OCI-LY1 (cell line): Measurements from ENCODE around the gene COL19A1.

Source experiments
- H2AFZ ChIP-seq: fragments of 200-600 bp; sonication (generic), shearing (Covaris generic); 2 replicates; pipeline ENCODE4 v1.6.0; 2014; ENCODE audit warnings: antibody characterized with exemption, mild to moderate bottlenecking, low read length
- H3F3A ChIP-seq: fragments of 200-600 bp; sonication (generic), shearing (Covaris generic); 2 replicates; pipeline ENCODE4 v1.6.0; 2014; ENCODE audit warnings: mild to moderate bottlenecking, antibody characterized with exemption, low read length, moderate library complexity; ENCODE audit not compliant: insufficient read depth
- H3K27ac ChIP-seq: fragments of 200-600 bp; sonication (generic); 2 replicates; pipeline ENCODE4 v1.5.1; 2014; ENCODE audit warnings: low read length, mixed run types, mild to moderate bottlenecking, low read depth; ENCODE audit not compliant: poor library complexity, severe bottlenecking
- H3K27me3 ChIP-seq: fragments of 200-600 bp; sonication (generic); 2 replicates; pipeline ENCODE4 v1.6.0; 2014; ENCODE audit warnings: antibody characterized with exemption, mild to moderate bottlenecking, low read length, moderate library complexity; ENCODE audit not compliant: insufficient read depth
- H3K36me3 ChIP-seq: fragments of 200-600 bp; sonication (generic); 2 replicates; pipeline ENCODE4 v1.6.1; 2014; ENCODE audit warnings: mild to moderate bottlenecking, antibody characterized with exemption, low read length, moderate library complexity, mixed read lengths; ENCODE audit not compliant: insufficient read depth
- H3K4me1 ChIP-seq: fragments of 200-600 bp; sonication (generic); 2 replicates; pipeline ENCODE4 v1.5.1; 2014; ENCODE audit warnings: mild to moderate bottlenecking, low read length, moderate library complexity; ENCODE audit not compliant: insufficient read depth, severe bottlenecking
- H3K4me2 ChIP-seq: fragments of 200-600 bp; sonication (generic), shearing (Covaris generic); 2 replicates; pipeline ENCODE4 v1.6.1; 2014; ENCODE audit warnings: low read length
- H3K4me3 ChIP-seq: fragments of 200-600 bp; sonication (generic); 2 replicates; pipeline ENCODE4 v1.5.1; 2014; ENCODE audit warnings: low read length, low read depth, mild to moderate bottlenecking, mixed read lengths; ENCODE audit not compliant: poor library complexity, severe bottlenecking
- H3K79me2 ChIP-seq: fragments of 200-600 bp; shearing (Covaris generic); 2 replicates; pipeline ENCODE4 v1.6.1; 2016; ENCODE audit warnings: mixed run types, low read length, mixed read lengths; ENCODE audit not compliant: insufficient read depth
- H3K9ac ChIP-seq: fragments of 200-600 bp; sonication (generic), shearing (Covaris generic); 2 replicates; pipeline ENCODE4 v1.6.1; 2014; ENCODE audit warnings: mild to moderate bottlenecking, low read length, mixed read lengths
- H3K9me2 ChIP-seq: fragments of 200-600 bp; sonication (generic), shearing (Covaris generic); 2 replicates; pipeline ENCODE4 v1.6.1; 2014; ENCODE audit warnings: low read depth, mild to moderate bottlenecking, low read length, mixed read lengths
- H3K9me3 ChIP-seq: fragments of 200-600 bp; shearing (Covaris generic); 2 replicates; pipeline ENCODE4 v1.6.1; 2014; ENCODE audit warnings: low read length, mixed read lengths
- H4K20me1 ChIP-seq: fragments of 200-600 bp; sonication (generic), shearing (Covaris generic); 2 replicates; pipeline ENCODE4 v1.6.0; 2016; ENCODE audit warnings: mild to moderate bottlenecking, low read length; ENCODE audit not compliant: insufficient read depth
- CTCF ChIP-seq: fragments of 200-600 bp; sonication (generic), shearing (Covaris generic); IDR thresholded peaks from 2 replicates; pipeline ENCODE4 v1.5.1; 2017; ENCODE audit warnings: mild to moderate bottlenecking, antibody characterized with exemption, low read length, moderate library complexity, mixed read lengths
- EZH2 ChIP-seq: fragments of 200-600 bp; sonication (generic), shearing (Covaris generic); IDR thresholded peaks from 2 replicates; pipeline ENCODE4 v1.8.0; 2017; ENCODE audit warnings: borderline replicate concordance, mixed run types, mild to moderate bottlenecking, antibody characterized with exemption, low read length, moderate library complexity, mixed read lengths

The COL19A1 gene

DNA sequence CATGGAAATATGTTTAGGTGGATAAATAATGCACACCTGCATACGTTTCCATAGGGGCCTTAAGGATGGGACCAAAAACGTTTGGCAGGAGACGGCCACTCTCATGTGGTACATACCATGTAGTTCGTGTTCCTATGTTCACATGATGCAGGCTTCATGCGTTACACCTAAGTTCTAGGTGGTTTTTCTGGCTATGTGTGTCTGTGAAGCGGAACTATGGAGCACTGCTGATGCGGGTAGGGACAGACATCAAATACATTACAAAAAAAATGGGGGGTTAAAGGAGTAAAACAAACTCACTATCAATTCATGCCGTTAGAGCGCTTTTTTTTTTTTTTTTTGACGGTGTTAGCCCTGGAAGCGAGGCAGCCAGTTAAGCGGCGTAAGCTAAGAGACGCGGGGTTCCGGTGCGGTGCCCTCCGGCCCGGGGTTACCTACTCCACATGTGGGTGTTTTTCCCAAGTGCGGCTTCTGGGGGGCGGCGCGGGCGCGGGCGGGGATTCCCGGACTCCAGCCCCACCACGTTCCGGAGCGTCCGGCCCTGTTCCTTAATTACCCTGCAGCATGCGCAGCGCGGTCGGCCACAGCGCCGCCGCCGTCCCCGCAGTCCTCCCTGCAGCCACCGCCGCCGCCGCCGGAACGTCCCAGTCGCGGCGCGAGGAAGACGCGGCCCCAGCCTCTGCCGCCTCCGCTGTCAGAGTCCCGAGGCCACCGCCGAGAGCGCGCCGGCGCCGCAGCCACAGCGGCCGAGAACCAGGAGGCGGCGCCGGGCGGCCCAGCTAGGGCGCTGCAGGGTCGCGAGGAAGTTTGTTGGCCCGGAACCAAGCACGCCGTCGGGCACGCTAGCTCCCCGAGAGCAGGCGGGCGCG is 648 bp downstream of the COL19A1 start:
- Histone ChIP-seq H3K4me2 (peak overlapping the region; percentile 71), H3K4me3 (peak overlapping the region; percentile 56), H2AFZ (no peak overlapping the region), H3F3A (no peaks in the 10 kb centered on the region), H3K4me1 (peaks cover 13% of the 10 kb centered on the region), H3K36me3 (no peaks in the 10 kb centered on the region), H3K9ac (no peak overlapping the region; the same call in 1 of the 2 replicates), H3K27ac (no peak overlapping the region), H3K9me2 (no peaks in the 10 kb centered on the region), H3K79me2 (no peaks in the 10 kb centered on the region), H3K27me3 (no peaks in the 10 kb centered on the region), H3K9me3 (no peaks in the 10 kb centered on the region), H4K20me1 (no peaks in the 10 kb centered on the region)
- TF ChIP-seq CTCF, result peak; percentile 26; the same call in 1 of the 2 replicates
- TF ChIP-seq EZH2, result no peak

DNA sequence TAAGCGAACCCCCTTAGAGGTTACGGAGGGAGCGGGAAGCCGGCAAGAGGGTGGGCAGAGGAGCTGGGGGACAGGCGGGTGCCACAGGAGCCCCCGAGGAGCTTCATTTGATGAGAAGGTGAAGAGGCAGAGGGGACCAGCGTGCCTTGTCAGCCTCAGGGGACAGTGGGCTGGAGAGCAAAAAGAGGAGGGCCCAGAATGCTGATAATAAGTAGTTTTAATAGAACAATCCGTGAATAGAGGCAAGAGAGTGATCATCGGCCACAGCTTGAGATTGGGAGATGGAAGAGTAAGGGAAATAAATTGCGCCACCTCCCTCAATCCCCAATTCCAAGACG is 1.3 kb downstream of the COL19A1 start:
- Histone ChIP-seq H3K4me2 (peak overlapping the region; percentile 71), H3K9ac (no peak overlapping the region), H3K9me3 (no peaks in the 10 kb centered on the region), H3K9me2 (no peaks in the 10 kb centered on the region), H3K4me3 (peak overlapping the region; percentile 56), H3K79me2 (no peaks in the 10 kb centered on the region), H3K36me3 (no peaks in the 10 kb centered on the region), H3K4me1 (peaks cover 13% of the 10 kb centered on the region), H3F3A (no peaks in the 10 kb centered on the region), H3K27ac (no peak overlapping the region), H4K20me1 (no peaks in the 10 kb centered on the region), H3K27me3 (no peaks in the 10 kb centered on the region), H2AFZ (no peak overlapping the region)
- TF ChIP-seq EZH2, result no peak
- no peak for TF ChIP-seq CTCF

DNA sequence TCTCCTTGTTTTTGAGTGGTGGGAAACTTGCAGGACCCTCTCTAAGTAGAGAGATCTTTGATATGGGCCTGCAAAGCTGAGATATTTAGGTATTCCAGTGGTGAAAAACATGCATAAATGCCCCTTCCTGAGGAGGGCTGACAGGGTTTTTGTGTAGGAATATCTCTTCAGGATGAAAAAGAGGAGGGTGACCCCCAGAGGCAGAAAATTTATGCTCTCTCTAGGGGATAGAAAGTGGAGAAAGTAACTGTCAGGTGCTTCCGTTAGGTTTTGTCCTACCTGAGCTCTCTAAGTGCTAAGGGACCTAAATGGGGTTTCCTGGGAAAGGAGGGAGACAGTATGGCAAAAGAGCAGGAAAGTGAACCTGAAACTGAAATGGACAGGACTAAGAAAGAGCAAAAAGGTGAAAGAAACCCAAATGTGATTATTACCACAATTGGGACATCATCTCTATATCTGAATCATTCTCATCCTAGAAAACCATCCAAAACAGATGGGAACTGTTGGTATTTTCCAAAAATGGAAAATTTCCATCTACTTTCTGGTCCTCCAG is 2.0 kb downstream of the COL19A1 start:
- H3F3A ChIP-seq, result no peaks in the 10 kb centered on the region
- no peaks in the 10 kb centered on the region for H3K9me3 ChIP-seq
- H3K27me3 ChIP-seq, result no peaks in the 10 kb centered on the region
- no peaks in the 10 kb centered on the region for H4K20me1 ChIP-seq
- TF ChIP-seq EZH2 (no peak), CTCF (peak; percentile 24; the same call in 1 of the 2 replicates)
- no peak overlapping the region for H3K4me2 ChIP-seq
- H3K9ac ChIP-seq, result no peak overlapping the region
- H3K4me3 ChIP-seq, result no peak overlapping the region
- H3K27ac ChIP-seq, result no peak overlapping the region
- H3K9me2 ChIP-seq, result no peaks in the 10 kb centered on the region
- H3K4me1 ChIP-seq, result peaks cover 13% of the 10 kb centered on the region
- H2AFZ ChIP-seq, result no peak overlapping the region
- H3K36me3 ChIP-seq, result no peaks in the 10 kb centered on the region
- no peaks in the 10 kb centered on the region for H3K79me2 ChIP-seq
